Skin of body (tissue), 2 donors: ENCODE measurements around the gene SCART1. TPM values are rescaled to one million over a fixed set of nuclear protein-coding genes. Genes with fewer than 3 reads are reported as not detected.
"Not testable (repeated sequence)": the region's sequence is repeated elsewhere in the genome, so short reads cannot be mapped to it uniquely, and the experiment has no call there.

Experiments
- DNase-seq: peaks from one replicate; lab custom pipeline; 2025; lab: John Stamatoyannopoulos, UW
- total RNA-seq: library from RNA; depleted of rRNA; stranded (reverse); fragments of >200 nt; gene quantifications from one replicate; pipeline ENCODE4 v1.2.3, GENCODE V29; 2014

Gene SCART1
- total RNA-seq, 1 donor from 2014 or later: 2.5 TPM

GRCh38 chr10:133469205-133469604 is 15.5 kb downstream of the SCART1 start:
- not testable (repeated sequence) for DNase-seq

- DNase-seq: no peak
Measured at GRCh38 chr10:133471300-133472109, 17.8 kb downstream of the SCART1 start.

DNA sequence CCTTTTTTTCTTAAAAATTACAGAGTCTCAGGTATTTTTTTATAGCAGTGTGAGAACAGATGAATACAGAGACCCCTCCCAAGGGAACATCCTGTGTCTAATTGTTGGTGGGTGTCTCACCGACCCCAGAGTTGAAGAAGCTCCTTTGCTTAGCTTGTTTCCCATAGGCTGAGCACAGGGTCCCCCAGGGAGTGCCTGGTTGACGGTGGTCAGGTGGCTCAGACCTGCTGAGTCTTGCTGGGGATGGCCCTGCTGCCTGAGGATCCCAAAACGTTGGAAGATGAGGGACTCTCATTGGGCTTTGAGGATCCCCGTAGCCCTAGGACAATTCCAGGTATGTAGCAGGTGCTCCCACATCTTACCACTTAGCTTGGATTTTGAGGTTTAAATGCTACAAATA is 19.5 kb downstream of the SCART1 start:
- no peak for DNase-seq

DNA sequence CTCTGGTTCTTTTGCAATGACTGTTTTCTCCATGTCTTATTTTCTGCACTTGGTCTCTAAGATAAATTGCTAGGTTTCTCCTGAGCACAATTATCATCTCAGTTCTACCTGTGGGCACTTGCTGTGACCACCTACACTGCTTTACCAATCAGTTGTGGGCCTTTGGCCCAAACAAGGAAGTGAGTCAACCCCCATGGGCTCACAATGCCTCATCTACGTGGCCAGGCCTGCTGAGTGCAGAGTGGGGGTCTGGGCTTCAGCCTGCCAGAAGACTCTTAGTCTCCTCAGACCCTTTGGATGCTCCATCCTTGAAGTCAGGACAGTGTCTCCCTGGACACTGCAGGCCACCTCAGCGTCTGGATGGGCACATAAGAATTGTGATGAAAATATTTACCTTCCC is 20.3 kb downstream of the SCART1 start:
- DNase-seq: no peak

DNA sequence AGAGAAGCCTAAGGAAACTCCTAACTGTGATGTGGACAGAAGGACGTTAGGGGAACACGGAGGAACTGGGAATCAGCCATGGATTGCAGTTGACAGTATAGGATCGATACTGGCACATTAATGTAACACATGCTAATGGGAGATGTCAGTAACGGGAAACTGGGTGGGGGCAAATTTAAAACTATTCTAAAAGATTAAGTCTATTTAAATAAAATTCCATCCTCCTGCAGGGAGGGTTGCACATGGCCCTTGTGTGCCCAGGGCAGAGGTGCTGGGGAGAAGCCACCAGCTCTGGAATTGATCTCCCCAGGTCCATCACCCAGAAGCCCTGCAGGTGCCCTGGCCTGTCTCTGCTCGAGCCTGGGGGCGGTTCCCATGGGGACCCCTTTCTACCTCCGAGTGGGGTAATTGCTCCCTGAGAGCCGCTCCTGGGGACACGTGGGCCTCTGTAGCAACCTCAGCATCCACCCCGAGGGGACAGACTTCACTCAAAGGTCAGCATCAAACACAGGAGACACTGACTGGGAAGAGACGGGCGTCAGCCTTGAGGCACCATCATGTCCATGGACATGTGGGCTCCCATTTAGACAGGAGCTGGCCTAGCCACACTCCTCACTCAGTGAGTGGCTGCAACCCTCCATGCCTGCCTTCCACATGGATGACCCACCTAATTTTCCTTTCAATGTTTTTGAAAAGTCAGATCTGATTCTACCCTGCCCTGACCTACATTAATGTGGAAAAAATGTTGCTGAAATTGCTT is 21.1 kb downstream of the SCART1 start:
- no peak for DNase-seq

DNA sequence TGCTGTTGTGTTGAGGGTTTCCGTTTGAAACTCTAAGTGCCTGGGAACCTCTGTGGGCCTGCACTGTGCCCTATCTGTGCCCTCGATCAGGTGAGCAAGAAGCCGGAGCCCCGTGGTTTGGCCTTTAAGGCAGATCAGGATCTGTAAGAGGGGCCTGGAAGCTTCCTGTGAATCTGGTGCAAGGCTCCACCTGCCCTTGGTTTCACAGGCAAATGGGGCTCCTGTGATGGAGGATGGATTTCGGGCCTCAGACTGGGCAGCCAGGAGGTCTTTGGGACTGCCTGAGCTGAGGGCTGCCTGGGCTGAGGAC is 21.6 kb downstream of the SCART1 start:
- no peak for DNase-seq

GRCh38 chr10:133475821-133476640 is 22.3 kb downstream of the SCART1 start:
- DNase-seq: no peak

- no peak for DNase-seq
Measured at GRCh38 chr10:133476641-133476990, 22.9 kb downstream of the SCART1 start.

GRCh38 chr10:133481086-133481643 is 27.4 kb downstream of the SCART1 start:
- no peak for DNase-seq

- no peak for DNase-seq
Measured at GRCh38 chr10:133481657-133482056, 27.9 kb downstream of the SCART1 start.

DNA sequence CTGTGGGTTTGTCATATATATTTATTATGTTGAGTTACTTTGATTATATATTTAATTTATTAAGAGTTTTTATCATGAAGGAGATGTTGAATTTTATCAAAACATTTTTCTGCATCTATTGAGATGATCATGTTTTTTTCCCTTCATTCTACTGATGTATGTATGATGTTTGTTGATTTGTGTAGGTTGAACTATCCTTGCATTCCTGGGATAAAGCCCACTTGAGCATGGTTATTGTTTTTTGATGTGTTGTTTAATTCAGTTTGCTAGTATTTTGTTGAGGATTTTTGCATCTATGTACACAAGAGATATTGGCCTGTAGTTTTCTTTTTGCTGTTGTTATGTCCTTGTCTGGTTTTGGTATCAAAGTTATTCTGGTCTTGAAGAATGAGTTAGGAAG is 31.1 kb downstream of the SCART1 start:
- DNase-seq: no peak

DNA sequence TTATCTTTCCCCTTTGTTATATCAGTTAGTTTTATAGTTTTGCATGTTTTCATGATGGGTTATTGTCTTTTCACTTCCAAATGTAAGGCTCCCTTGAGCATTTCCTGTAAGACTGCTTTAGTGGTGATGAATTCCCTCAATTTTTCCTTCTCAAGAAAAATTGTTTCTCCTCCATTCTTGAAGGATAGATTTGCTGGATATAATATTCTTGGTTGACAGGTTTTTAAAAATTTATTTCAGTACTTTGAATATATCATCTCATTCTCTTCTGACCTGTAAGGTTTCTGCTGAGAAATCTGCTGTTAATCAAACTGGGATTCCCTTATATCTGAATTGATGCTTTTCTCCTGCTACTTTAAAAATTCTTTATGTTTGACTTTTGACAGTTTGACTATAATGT is 33.3 kb downstream of the SCART1 start:
- no peak for DNase-seq

DNA sequence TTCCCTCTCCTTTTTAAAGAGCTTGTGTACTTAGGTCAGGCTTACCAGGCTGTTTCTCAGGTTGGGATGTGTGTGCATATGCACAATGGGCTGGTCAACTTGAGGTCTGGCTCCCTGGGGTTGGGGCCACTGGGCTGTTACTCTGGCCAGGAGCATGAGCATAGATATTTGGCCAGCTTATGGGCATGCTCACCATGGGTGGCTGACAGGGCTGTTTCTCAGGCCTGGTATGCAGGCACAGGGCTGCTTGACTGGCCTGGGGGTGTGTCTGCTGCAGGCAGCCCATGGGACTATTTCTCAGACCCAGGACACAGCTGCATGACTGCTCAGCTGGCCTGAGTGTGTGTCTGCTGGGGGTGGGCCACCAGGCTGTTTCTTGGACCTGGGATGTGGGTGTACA is 34.6 kb downstream of the SCART1 start:
- DNase-seq: no peak

DNA sequence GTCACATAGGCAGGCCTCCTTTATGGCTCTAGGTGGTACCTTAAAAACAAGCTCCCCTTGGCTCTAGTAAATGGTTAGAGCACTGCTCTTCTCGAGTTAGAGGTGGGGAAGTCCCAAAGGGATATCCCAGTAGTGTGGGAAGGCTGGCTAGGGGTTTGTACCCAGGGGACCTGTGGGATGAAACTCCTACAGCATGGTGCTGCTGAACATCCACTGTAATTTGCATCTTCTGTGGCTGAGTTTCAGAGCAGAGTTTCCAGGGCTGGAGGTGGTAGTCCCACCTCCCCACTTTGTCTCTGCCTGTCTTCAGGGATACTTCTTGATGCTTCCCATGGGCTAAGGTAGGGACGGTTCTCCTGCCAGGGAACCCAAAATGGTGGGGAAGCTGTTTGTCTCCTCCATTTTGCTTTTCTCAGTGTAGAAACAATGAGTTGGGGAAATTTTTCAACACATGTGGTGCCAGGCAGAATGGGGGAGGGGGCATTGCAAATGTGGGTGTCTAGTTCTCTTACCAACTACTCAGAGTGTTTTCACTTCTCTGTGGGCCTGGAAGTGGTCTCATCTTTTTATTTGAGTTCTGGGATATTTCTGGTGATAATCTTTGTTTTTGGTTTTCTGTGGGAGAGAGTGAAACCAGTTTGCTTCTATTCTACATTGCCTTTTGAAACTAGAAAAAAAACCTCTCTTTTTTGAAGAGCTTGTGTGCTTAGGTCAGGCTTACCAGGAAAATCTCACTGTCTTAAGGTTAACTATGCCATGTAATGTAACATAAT is 36.3 kb downstream of the SCART1 start:
- no peak for DNase-seq

GRCh38 chr10:133493562-133493961 is 39.8 kb downstream of the SCART1 start:
- DNase-seq: not testable (repeated sequence)

DNA sequence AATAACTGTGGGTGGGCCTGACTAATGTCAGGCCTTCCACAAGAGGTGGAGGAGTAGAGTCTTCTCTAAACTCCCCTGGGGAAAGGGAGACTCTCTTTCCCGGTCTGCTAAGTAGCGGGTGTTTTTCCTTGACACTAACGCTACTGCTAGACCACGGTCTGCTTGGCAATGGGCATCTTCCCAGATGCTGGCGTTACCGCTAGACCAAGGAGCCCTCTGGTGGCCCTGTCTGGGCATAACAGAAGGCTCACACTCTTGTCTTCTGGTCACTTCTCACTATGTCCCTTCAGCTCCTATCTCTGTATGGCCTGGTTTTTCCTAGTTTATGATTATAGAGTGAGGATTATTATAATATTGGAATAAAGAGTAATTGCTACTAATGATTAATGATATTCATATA is 43.6 kb downstream of the SCART1 start:
- not testable (repeated sequence) for DNase-seq

- DNase-seq: not testable (repeated sequence)
Measured at GRCh38 chr10:133499176-133499575, 45.4 kb downstream of the SCART1 start.

- not testable (repeated sequence) for DNase-seq
Measured at GRCh38 chr10:133500897-133501296, 47.2 kb downstream of the SCART1 start.

DNA sequence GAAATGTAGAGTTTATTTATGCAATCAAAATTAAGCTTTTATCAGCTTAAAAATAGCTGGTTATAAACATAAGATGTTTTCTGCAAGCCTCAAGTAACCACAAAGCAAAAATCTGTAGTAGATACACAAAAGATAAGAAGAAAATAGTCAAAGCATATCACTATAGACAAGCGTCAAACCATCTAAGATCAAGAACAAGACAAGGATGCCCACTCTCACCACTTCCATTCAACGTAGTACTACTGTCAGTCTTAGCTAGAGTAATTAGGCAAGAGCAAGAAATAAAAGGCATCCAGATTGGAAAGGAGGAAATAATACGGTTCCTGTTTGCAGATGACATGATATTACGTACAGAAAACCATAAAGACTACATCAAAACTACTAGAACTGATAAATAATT is 56.0 kb downstream of the SCART1 start:
- no peak for DNase-seq

DNA sequence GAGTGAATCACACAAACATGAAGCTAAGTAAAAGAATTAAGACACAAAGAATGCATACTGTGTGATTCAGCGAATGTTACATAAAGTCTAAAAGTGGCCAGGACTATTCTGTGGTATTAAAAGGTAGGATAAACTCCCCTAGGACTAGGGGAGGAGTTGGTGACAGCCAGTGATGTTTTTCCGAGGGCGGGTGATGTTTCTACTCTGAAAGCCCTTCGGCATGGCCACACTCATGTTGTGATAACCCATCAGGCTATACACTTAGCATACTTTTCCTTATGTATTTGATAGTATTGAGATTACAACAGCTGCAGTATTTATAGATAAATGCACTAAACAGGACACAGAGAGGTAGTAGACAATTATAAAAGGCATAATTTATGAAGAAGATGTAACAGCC is 57.7 kb downstream of the SCART1 start:
- DNase-seq: no peak

DNA sequence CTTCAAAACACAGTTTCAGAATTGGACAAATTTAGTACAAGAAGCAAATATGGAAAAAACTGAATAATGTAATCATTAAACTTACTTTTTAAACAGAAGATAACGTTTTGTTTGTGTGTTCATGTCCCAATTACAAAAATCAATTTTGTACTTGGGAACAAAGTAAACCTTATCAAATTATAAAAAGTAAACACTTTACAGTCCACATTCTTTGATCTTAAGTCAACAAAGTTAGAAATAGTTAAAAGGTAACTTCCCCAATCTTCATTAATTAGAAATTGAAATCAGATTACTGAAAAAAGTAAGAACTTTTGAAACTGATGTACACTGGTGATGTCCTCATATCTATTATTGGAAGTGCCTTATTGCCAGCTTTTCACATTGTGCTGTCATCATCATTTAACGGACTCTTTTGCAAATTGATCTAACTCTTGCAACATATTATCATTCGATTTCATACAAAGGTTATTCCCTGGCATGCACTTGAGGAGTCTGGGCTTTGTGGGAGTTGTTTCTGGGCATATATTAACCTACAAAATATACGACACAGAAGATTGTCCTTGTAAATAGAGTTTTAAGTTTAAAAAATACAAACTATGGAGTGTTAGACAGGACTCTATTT is 58.3 kb downstream of the SCART1 start:
- no peak for DNase-seq
